Retina (tissue), 1 donor: ENCODE results near the gene CROCC2.
"Not testable (repeated sequence)": the region's sequence is repeated elsewhere in the genome, so short reads cannot be mapped to it uniquely, and the experiment has no call there.

Experiments
- DNase-seq: peaks from one replicate; pipeline ENCODE4 v3.0.0-alpha.2; 2016

The CROCC2 gene

GRCh38 chr2:240970816-240971215 lies 64.7 kb downstream of the CROCC2 start:
- no peak for DNase-seq

- no peak for DNase-seq
Observed at GRCh38 chr2:240972201-240972600, 66.1 kb downstream of the CROCC2 start.

GRCh38 chr2:240972636-240973521 lies 66.7 kb downstream of the CROCC2 start:
- no peak for DNase-seq

GRCh38 chr2:240974771-240975572 lies 68.8 kb downstream of the CROCC2 start:
- DNase-seq, result no peak

GRCh38 chr2:240975903-240976302 lies 69.8 kb downstream of the CROCC2 start:
- not testable (repeated sequence) for DNase-seq

GRCh38 chr2:240981280-240981679 lies 75.1 kb downstream of the CROCC2 start:
- no peak for DNase-seq

GRCh38 chr2:240981871-240982800 lies 76.0 kb downstream of the CROCC2 start:
- no peak for DNase-seq

GRCh38 chr2:240982821-240983281 lies 76.7 kb downstream of the CROCC2 start:
- DNase-seq, result no peak

- peak; percentile 72 for DNase-seq
Observed at GRCh38 chr2:240983361-240983995, 77.3 kb downstream of the CROCC2 start.

- DNase-seq, result no peak
Observed at GRCh38 chr2:240983996-240984498, 77.9 kb downstream of the CROCC2 start.

- no peak for DNase-seq
Observed at GRCh38 chr2:240985881-240986786, 80.0 kb downstream of the CROCC2 start.

- no peak for DNase-seq
Observed at GRCh38 chr2:240986787-240987411, 80.8 kb downstream of the CROCC2 start.

- no peak for DNase-seq
Observed at GRCh38 chr2:240987588-240987987, 81.5 kb downstream of the CROCC2 start.

GRCh38 chr2:240988146-240988545 lies 82.0 kb downstream of the CROCC2 start:
- no peak for DNase-seq

- no peak for DNase-seq
Observed at GRCh38 chr2:240988571-240989271, 82.6 kb downstream of the CROCC2 start.

- DNase-seq, result no peak
Observed at GRCh38 chr2:240989451-240990265, 83.5 kb downstream of the CROCC2 start.

- no peak for DNase-seq
Observed at GRCh38 chr2:240990266-240990529, 84.1 kb downstream of the CROCC2 start.

- DNase-seq, result no peak
Observed at GRCh38 chr2:240990726-240991377, 84.7 kb downstream of the CROCC2 start.
